NOMO-1 (cell line): ENCODE measurements around the gene CD69.

Experiments used
- DNase-seq, 2 experiments: peaks; one replicate each; lab custom pipeline; 2025; ENCODE audit not compliant: unreplicated experiment in 2 of 2; lab: John Stamatoyannopoulos, UW

CD69 gene

GRCh38 chr12:9760699-9761418, at the start of gene CD69:
TSS of gene CD69 (minus strand) at chr12:9760901. CDS start at chr12:9760820, 81 bp downstream.
- peak; percentile 60 to 71 for DNase-seq

- no peak for DNase-seq
These were observed 49.2 kb upstream of the CD69 start for GRCh38 chr12:9809866-9810265.

GRCh38 chr12:9809338-9809737, 48.6 kb upstream of the CD69 start:
- DNase-seq = no peak

GRCh38 chr12:9808504-9808903, 47.8 kb upstream of the CD69 start:
- DNase-seq = peak; percentile 22 to 33

- no peak for DNase-seq
These were observed 46.0 kb upstream of the CD69 start for GRCh38 chr12:9806714-9807113.

- no peak for DNase-seq
These were observed 45.2 kb upstream of the CD69 start for GRCh38 chr12:9805883-9806282.

GRCh38 chr12:9799961-9800360, 39.3 kb upstream of the CD69 start:
- DNase-seq = no peak

- DNase-seq = peak; percentile 89 to 93
These were observed 37.3 kb upstream of the CD69 start for GRCh38 chr12:9797722-9798619.

GRCh38 chr12:9796971-9797370, 36.3 kb upstream of the CD69 start:
- DNase-seq = peak in 1 of 2 experiments; percentile 47

GRCh38 chr12:9796346-9796745, 35.6 kb upstream of the CD69 start:
- no peak for DNase-seq

GRCh38 chr12:9795945-9796344, 35.2 kb upstream of the CD69 start:
- no peak for DNase-seq

GRCh38 chr12:9794484-9795093, 33.9 kb upstream of the CD69 start:
- peak in 1 of 2 experiments; percentile 43 for DNase-seq

- peak; percentile 89 to 96 for DNase-seq
These were observed 33.2 kb upstream of the CD69 start for GRCh38 chr12:9793779-9794395.

- no peak for DNase-seq
These were observed 32.4 kb upstream of the CD69 start for GRCh38 chr12:9792961-9793617.

- no peak for DNase-seq
These were observed 31.6 kb upstream of the CD69 start for GRCh38 chr12:9792185-9792900.

GRCh38 chr12:9786726-9787717, 26.3 kb upstream of the CD69 start:
- DNase-seq = peak in 1 of 2 experiments; percentile 43

- DNase-seq = no peak
These were observed 24.1 kb upstream of the CD69 start for GRCh38 chr12:9784816-9785215.

GRCh38 chr12:9784326-9784725, 23.6 kb upstream of the CD69 start:
- no peak for DNase-seq
